Glutamatergic neuron (in vitro differentiated cells): ENCODE results near the gene LPCAT4. TPM values are rescaled to one million over a fixed set of nuclear protein-coding genes. Genes with fewer than 3 reads are reported as not detected.
"Not testable (repeated sequence)": the region's sequence is repeated elsewhere in the genome, so short reads cannot be mapped to it uniquely, and the experiment has no call there.

ENCODE experiments used
- DNase-seq: peaks from one replicate; pipeline ENCODE4 v3.0.0; 2022
- H3K27ac Mint-ChIP-seq: one replicate; pipeline ENCODE4 v1.8.0; 2020; ENCODE audit warnings: mild to moderate bottlenecking, mixed read lengths, inconsistent platforms; ENCODE audit not compliant: unreplicated experiment
- H3K27me3 Mint-ChIP-seq: one replicate; pipeline ENCODE4 v1.8.0; 2020; ENCODE audit warnings: mild to moderate bottlenecking, moderate library complexity, mixed read lengths, inconsistent platforms; ENCODE audit not compliant: unreplicated experiment
- H3K36me3 Mint-ChIP-seq: one replicate; pipeline ENCODE4 v1.8.0; 2020; ENCODE audit warnings: mild to moderate bottlenecking, mixed read lengths, inconsistent platforms; ENCODE audit not compliant: unreplicated experiment
- H3K4me1 Mint-ChIP-seq: one replicate; pipeline ENCODE4 v1.8.0; 2020; ENCODE audit warnings: mild to moderate bottlenecking, low read depth, mixed read lengths, inconsistent platforms; ENCODE audit not compliant: unreplicated experiment
- H3K4me3 Mint-ChIP-seq: one replicate; pipeline ENCODE4 v1.8.0; 2020; ENCODE audit warnings: mild to moderate bottlenecking, mixed read lengths, inconsistent platforms; ENCODE audit not compliant: unreplicated experiment
- H3K9me3 Mint-ChIP-seq: one replicate; pipeline ENCODE4 v1.8.0; 2020; ENCODE audit warnings: mild to moderate bottlenecking, moderate library complexity, mixed read lengths, inconsistent platforms; ENCODE audit not compliant: unreplicated experiment
- total RNA-seq: library from RNA; stranded (reverse); fragmentation: NEBNext Ultra II Directional; extraction: Animal tissue kit (Norgen Biotek cat#: 25700); gene quantifications from one replicate; pipeline ENCODE4 v1.2.1, GENCODE V29; 2021; ENCODE audit not compliant: unreplicated experiment
- TF ChIP-seq, protein P1 (sequence below): fragments of 200-600 bp; sonication (generic); IDR thresholded peaks from one replicate; pipeline ENCODE4 v1.5.0; 2021; ENCODE audit not compliant: partially characterized antibody, unreplicated experiment

Gene LPCAT4
- total RNA-seq, 1 donor from 2014 or later: 107 TPM

DNA sequence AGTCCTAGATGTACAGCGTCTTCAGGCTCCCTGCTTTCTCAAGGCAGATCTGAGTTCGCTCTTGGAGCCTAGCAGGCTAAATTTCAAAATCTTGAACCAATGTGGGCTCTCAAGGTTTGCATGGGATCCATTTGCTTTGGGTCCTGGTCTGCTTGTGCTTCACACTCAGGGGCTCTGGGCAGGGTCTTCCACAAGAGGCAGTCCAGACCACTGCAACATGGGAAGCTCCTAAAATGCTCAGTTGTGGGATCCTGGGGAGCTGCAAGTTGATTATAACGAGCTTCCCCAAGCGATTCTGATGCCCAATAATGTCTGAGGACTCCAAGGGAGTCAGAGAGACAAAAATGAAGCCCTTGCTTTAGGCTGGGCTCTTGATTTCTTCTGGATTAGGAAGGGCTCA lies 17.2 kb downstream of the LPCAT4 start:
- no peak for DNase-seq
- Mint-ChIP-seq H3K4me1 (no peaks in the 10 kb centered on the region), H3K27me3 (no peaks in the 10 kb centered on the region), H3K4me3 (no peak overlapping the region), H3K36me3 (peaks cover 3% of the 10 kb centered on the region), H3K9me3 (peaks cover 2% of the 10 kb centered on the region), H3K27ac (no peak overlapping the region)
- TF ChIP-seq, protein P1, sequence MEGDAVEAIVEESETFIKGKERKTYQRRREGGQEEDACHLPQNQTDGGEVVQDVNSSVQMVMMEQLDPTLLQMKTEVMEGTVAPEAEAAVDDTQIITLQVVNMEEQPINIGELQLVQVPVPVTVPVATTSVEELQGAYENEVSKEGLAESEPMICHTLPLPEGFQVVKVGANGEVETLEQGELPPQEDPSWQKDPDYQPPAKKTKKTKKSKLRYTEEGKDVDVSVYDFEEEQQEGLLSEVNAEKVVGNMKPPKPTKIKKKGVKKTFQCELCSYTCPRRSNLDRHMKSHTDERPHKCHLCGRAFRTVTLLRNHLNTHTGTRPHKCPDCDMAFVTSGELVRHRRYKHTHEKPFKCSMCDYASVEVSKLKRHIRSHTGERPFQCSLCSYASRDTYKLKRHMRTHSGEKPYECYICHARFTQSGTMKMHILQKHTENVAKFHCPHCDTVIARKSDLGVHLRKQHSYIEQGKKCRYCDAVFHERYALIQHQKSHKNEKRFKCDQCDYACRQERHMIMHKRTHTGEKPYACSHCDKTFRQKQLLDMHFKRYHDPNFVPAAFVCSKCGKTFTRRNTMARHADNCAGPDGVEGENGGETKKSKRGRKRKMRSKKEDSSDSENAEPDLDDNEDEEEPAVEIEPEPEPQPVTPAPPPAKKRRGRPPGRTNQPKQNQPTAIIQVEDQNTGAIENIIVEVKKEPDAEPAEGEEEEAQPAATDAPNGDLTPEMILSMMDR: no peak

- H3K27ac Mint-ChIP-seq: no peak overlapping the region
- peaks cover 3% of the 10 kb centered on the region for H3K36me3 Mint-ChIP-seq
- DNase-seq: no peak
- TF ChIP-seq, protein P1: no peak
- no peak overlapping the region for H3K4me3 Mint-ChIP-seq
- H3K4me1 Mint-ChIP-seq: no peaks in the 10 kb centered on the region
- H3K9me3 Mint-ChIP-seq: peaks cover 2% of the 10 kb centered on the region
- H3K27me3 Mint-ChIP-seq: no peaks in the 10 kb centered on the region
Observed at GRCh38 chr15:34348735-34349300, 18.2 kb downstream of the LPCAT4 start.

DNA sequence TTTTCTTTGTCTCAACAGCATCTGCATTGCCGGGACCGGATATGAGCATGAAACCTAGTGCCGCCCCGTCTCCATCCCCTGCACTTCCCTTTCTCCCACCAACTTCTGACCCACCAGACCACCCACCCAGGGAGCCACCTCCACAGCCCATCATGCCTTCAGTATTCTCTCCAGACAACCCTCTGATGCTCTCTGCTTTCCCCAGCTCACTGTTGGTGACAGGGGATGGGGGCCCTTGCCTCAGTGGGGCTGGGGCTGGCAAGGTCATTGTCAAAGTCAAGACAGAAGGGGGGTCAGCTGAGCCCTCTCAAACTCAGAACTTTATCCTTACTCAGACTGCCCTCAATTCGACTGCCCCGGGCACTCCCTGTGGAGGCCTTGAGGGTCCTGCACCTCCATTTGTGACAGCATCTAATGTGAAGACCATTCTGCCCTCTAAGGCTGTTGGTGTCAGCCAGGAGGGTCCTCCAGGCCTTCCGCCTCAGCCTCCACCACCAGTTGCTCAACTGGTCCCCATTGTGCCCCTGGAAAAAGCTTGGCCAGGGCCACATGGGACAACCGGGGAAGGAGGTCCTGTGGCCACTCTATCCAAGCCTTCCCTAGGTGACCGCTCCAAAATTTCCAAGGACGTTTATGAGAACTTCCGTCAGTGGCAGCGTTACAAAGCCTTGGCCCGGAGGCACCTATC lies 18.9 kb downstream of the LPCAT4 start:
- TF ChIP-seq, protein P1: no peak
- peaks cover 3% of the 10 kb centered on the region for H3K36me3 Mint-ChIP-seq
- no peaks in the 10 kb centered on the region for H3K27me3 Mint-ChIP-seq
- H3K4me1 Mint-ChIP-seq: no peaks in the 10 kb centered on the region
- DNase-seq: no peak
- H3K4me3 Mint-ChIP-seq: no peak overlapping the region
- H3K9me3 Mint-ChIP-seq: peaks cover 2% of the 10 kb centered on the region
- H3K27ac Mint-ChIP-seq: no peak overlapping the region

DNA sequence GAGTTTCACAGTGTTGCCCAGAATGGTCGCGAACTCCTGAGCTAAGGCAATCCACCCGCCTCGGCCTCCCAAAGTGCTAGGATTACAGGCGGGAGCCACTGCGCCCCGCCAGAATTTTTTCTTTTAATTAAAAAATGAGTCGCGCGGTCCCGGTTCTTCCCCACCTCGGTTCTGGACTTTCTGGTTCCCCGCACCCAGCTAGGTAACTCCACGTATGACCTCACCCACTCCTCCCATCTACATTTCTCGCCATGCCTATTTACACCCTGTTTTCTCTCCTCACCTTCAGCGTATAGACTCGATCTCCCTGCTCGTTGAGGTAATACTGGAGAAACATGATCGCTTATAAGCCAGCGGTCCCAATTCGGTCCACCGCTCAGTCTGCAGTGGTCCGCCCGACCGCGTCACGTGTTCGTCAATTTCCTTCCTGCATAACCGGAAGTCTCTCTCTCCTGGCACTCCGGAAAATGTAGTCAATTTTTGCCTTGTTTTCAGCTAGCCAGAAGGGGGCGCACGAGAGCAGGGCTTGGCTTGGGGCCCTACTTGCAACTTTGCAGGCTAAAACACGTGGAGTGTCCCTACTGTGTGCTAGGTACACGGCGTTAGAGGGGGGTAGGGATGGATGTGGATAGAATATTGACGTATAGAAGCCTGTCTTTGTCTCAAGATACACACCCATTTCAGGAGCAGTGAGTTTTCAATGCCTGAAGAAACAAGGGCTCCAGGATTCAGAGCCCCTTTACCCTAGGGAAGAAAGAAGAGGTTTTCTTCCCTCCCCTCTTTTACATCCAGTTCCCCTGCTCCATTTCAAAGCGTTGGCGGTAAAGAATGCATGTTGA lies 24.0 kb downstream of the LPCAT4 start, which contains the start of the genes NOP10 and NUTM1:
NOP10 (minus strand) TSS at position 400 of the 839 bp plus-strand sequence; CDS start at position 337, 63 bp downstream.
NUTM1 (plus strand) TSS at position 579 of the 839 bp plus-strand sequence. CDS start 382 bp downstream, outside the sequence.
- H3K27ac Mint-ChIP-seq: peak within 1 kb of the TSS; percentile 71
- peaks cover 2% of the 10 kb centered on the region for H3K36me3 Mint-ChIP-seq

GRCh38 chr15:34342213-34342736 lies 24.7 kb downstream of the LPCAT4 start:
- not testable (repeated sequence) for H3K36me3 Mint-ChIP-seq, H3K9me3 Mint-ChIP-seq, H3K4me1 Mint-ChIP-seq, DNase-seq, H3K27me3 Mint-ChIP-seq
- Mint-ChIP-seq H3K4me3 (peak overlapping the region; percentile 95), H3K27ac (peak overlapping the region; percentile 71)

More for the DNA sequence above, 24.0 kb downstream of the LPCAT4 start, which contains the start of the genes NOP10 and NUTM1:
- TF ChIP-seq, protein P1: peak; percentile 98
- DNase-seq: peak; percentile 94
- Mint-ChIP-seq H3K27me3 (no peaks in the 10 kb centered on the region), H3K4me3 (peak within 1 kb of the TSS; percentile 95), H3K9me3 (peaks cover 3% of the 10 kb centered on the region), H3K4me1 (peaks cover 6% of the 10 kb centered on the region)
